ENCODE results near the gene CYFIP1. TPM values are rescaled to one million over a fixed set of nuclear protein-coding genes. Genes with fewer than 3 reads are reported as not detected.

Gene CYFIP1
- total and polyA plus RNA-seq, 5 donors from 2014 or later, result 1.1 to 7.6 (median 2.0) TPM

DNA sequence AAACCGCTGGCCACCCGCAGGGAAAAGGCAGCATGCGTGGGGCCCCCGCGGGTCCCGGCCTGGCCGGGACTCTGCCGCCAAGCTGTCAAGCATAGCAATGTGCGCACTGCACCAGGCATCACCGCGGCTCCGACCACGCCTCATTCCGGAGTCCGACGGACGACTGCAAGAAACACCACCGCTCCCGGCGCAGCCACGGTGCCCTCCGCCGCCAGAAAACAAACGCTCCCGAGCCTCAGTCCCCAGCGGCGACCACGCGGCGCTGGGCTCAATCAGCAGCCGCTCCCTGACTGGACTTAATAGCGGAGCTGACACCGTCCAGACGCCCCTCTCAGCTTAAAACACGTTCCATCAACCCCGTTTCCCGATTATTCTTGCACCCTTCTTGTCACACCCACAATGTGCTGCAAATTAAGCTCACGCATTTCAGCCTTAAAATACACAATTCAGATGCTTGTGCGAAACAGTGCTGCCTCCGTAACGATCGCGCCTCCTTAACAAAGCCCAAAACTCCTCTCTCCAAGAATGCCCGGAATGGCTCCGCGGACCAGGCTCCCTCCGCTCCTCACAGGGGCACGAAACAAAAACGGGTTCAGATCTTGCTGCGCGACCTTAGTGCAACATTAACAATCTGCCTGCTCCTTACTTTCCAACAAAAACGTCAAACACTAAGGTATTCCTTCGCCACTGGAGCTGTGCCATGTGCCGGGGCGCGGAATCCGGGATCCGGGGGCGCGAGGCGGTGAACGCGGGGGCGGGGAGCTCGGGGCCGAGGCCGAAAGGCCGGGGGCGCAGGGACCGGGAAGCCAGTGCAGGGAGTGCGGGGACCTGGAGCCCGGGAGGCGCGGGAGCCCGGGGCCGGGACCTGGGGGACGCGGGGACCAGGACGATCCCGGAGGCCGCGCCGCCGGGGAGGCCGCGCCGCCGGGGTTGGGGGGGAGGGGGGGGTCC, 655 bp downstream of the CYFIP1 start:
- no peaks in the 10 kb centered on the region for H3K9me3 ChIP-seq (ENCODE audit: control insufficient read depth in 2 of 2, low read length in 2 of 2)
- no peaks in the 10 kb centered on the region for H3K36me3 ChIP-seq (ENCODE audit: control insufficient read depth, insufficient read depth, low read length)
- H3K27ac ChIP-seq (ENCODE audit: insufficient read depth, low read length, poor library complexity, severe bottlenecking), result no peak overlapping the region
- ATAC-seq (ENCODE audit: low read depth in 2 of 2), result peak; percentile 30 to 52
- Mint-ChIP-seq H3K9me3 (peaks cover 0 to 2% (median 0%) of the 10 kb centered on the region in 7 donors), H3K4me3 (peak overlapping the region; percentile 91 to 98 (median 94)), H3K27ac (peak overlapping the region; percentile 34 to 72 (median 61)), H3K27me3 (peaks cover 31% of the 10 kb centered on the region), H3K36me3 (peaks cover 3% of the 10 kb centered on the region), H3K4me1 (peaks cover 9 to 18% (median 14%) of the 10 kb centered on the region in 4 donors)
- peaks cover 18% of the 10 kb centered on the region for H3K4me1 ChIP-seq (ENCODE audit: control insufficient read depth, insufficient read depth, low read length, poor library complexity, severe bottlenecking)
- DNase-seq, result peak in 2 of 3 donors; percentile 5 to 57
- peak overlapping the region; percentile 75 for H3K4me3 ChIP-seq (ENCODE audit: low read depth, low read length)
- peaks cover 3% of the 10 kb centered on the region for H3K27me3 ChIP-seq (ENCODE audit: control insufficient read depth, insufficient read depth, low read length)

DNA sequence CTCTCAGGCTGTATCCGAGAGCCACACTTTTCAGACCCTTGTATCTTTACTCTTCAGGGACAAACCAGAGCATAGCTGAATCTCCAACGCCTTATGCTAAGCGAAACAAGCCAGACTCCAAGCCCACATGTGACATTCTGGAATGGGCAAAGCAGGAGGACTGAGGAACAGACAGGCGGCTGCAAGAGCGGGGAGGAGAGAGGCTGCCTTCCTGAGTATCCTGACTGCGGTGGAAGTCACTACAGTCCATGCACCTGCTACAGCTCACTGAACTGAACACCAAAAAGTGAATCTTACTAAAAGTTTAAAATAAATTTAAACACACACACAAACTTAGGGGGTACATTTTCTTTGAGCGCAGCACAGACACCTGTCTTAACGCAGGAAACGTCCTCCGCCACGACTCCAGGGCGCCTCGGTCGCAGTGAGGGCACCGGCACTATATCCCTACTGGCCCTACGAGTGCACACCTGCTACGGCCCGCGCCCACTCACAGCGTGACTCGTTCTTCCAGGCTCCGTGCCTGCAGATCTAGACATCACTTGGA, 1.4 kb downstream of the CYFIP1 start:
- H3K36me3 Mint-ChIP-seq, result peaks cover 3% of the 10 kb centered on the region
- peak overlapping the region in 1 of 3 donors; percentile 61 for H3K27ac Mint-ChIP-seq
- peaks cover 3% of the 10 kb centered on the region for H3K27me3 ChIP-seq (ENCODE audit: control insufficient read depth, insufficient read depth, low read length)
- H3K9me3 ChIP-seq (ENCODE audit: control insufficient read depth in 2 of 2, low read length in 2 of 2), result no peaks in the 10 kb centered on the region
- H3K4me1 Mint-ChIP-seq, result peaks cover 9 to 18% (median 14%) of the 10 kb centered on the region in 4 donors
- no peak overlapping the region for H3K27ac ChIP-seq (ENCODE audit: insufficient read depth, low read length, poor library complexity, severe bottlenecking)
- H3K4me3 Mint-ChIP-seq, result peak overlapping the region; percentile 91 to 98 (median 94)
- peak; percentile 12 to 33 for ATAC-seq (ENCODE audit: low read depth in 2 of 2)
- peaks cover 18% of the 10 kb centered on the region for H3K4me1 ChIP-seq (ENCODE audit: control insufficient read depth, insufficient read depth, low read length, poor library complexity, severe bottlenecking)
- H3K27me3 Mint-ChIP-seq, result peaks cover 31% of the 10 kb centered on the region
- H3K4me3 ChIP-seq (ENCODE audit: low read depth, low read length), result peak overlapping the region; percentile 75
- DNase-seq, result peak in 1 of 3 donors; percentile 22
- H3K9me3 Mint-ChIP-seq, result peaks cover 0 to 2% (median 0%) of the 10 kb centered on the region in 7 donors
- no peaks in the 10 kb centered on the region for H3K36me3 ChIP-seq (ENCODE audit: control insufficient read depth, insufficient read depth, low read length)

DNA sequence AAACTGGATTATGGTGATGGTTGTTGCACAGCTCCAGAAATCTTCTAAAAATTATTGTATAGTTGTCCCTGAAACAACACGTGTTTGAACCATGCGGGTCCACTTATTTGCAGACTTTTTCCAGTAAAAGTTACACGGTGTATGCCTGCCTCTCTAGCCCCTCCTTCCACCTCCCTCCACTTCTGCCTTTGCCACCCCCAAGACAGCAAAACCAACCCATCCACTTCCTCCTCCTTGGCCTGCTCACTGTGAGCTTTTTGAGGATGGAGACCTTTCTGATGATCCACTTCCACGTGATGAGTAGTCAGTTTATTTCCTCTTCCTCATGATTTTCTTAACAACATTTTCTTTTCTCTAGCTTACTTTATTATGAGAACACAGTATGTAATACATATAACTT, 5.4 kb downstream of the CYFIP1 start:
- H3K36me3 Mint-ChIP-seq, result peaks cover 3% of the 10 kb centered on the region
- DNase-seq, result no peak
- H3K4me1 ChIP-seq (ENCODE audit: control insufficient read depth, insufficient read depth, low read length, poor library complexity, severe bottlenecking), result peaks cover 11% of the 10 kb centered on the region

DNA sequence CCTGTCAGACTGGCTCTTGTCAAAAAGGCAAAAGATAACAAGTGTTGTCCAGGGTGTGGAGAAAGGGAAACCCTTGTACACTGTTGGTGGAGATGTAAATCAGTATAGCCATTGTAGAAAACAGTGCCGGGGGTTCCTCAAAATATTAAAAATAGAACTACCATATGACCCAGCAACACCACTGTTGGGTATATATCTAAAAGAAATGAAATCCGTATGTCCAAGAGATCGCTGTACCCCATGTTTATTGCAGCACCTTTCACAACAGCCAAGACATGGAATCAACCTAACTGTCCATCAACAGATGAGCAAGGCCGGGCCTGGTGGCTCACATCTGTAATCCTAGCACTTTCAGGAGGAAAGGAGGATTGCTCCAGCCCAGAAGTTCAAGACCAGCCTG, 6.2 kb downstream of the CYFIP1 start:
- Histone ChIP-seq H3K27me3 (ENCODE audit: control insufficient read depth, insufficient read depth, low read length) (no peaks in the 10 kb centered on the region), H3K4me1 (ENCODE audit: control insufficient read depth, insufficient read depth, low read length, poor library complexity, severe bottlenecking) (peaks cover 4% of the 10 kb centered on the region), H3K9me3 (ENCODE audit: control insufficient read depth in 2 of 2, low read length in 2 of 2) (no peaks in the 10 kb centered on the region), H3K36me3 (ENCODE audit: control insufficient read depth, insufficient read depth, low read length) (no peaks in the 10 kb centered on the region), H3K27ac (ENCODE audit: insufficient read depth, low read length, poor library complexity, severe bottlenecking) (no peak overlapping the region), H3K4me3 (ENCODE audit: low read depth, low read length) (no peak overlapping the region)
- no peaks in the 10 kb centered on the region for H3K36me3 Mint-ChIP-seq
- DNase-seq (no peak), ATAC-seq (ENCODE audit: low read depth in 2 of 2) (no peak)
- peaks cover 4 to 8% (median 6%) of the 10 kb centered on the region in 4 donors for H3K4me1 Mint-ChIP-seq
- peaks cover 0 to 6% (median 0%) of the 10 kb centered on the region in 7 donors for H3K9me3 Mint-ChIP-seq
- no peak overlapping the region for H3K27ac Mint-ChIP-seq
- H3K4me3 Mint-ChIP-seq, result no peak overlapping the region
- peaks cover 13% of the 10 kb centered on the region for H3K27me3 Mint-ChIP-seq

More for the DNA sequence above, 5.4 kb downstream of the CYFIP1 start:
- H3K36me3 ChIP-seq (ENCODE audit: control insufficient read depth, insufficient read depth, low read length), result no peaks in the 10 kb centered on the region
- peaks cover 9 to 16% (median 12%) of the 10 kb centered on the region in 4 donors for H3K4me1 Mint-ChIP-seq
- no peak overlapping the region for H3K4me3 Mint-ChIP-seq
- H3K27ac ChIP-seq (ENCODE audit: insufficient read depth, low read length, poor library complexity, severe bottlenecking), result no peak overlapping the region
- no peaks in the 10 kb centered on the region for H3K27me3 ChIP-seq (ENCODE audit: control insufficient read depth, insufficient read depth, low read length)
- H3K9me3 ChIP-seq (ENCODE audit: control insufficient read depth in 2 of 2, low read length in 2 of 2), result no peaks in the 10 kb centered on the region
- H3K4me3 ChIP-seq (ENCODE audit: low read depth, low read length), result no peak overlapping the region
- peaks cover 21% of the 10 kb centered on the region for H3K27me3 Mint-ChIP-seq
- H3K9me3 Mint-ChIP-seq, result peaks cover 0 to 2% (median 0%) of the 10 kb centered on the region in 7 donors
- H3K27ac Mint-ChIP-seq, result no peak overlapping the region
- ATAC-seq (ENCODE audit: low read depth in 2 of 2), result no peak

DNA sequence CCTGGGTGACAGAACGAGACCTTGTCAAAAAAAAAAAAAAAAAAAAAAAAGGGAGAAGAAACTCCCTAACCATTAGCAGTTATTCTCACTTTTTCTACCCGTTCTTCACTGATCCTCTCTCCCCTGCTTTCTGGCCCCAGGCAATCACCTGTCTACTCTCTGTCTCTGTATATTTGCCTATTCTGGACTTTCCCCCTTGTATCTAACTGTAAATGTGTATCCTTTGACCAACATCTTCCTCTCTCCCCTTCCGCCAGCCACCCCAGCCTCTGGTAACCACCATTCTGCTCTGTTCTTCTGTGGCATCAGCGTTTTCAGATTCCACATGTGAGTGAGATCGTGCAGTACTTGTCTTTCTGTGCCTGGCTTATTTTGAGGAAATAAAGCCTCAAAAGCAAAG, 6.9 kb downstream of the CYFIP1 start:
- Mint-ChIP-seq H3K27ac (no peak overlapping the region), H3K4me3 (no peak overlapping the region), H3K9me3 (peaks cover 0 to 6% (median 0%) of the 10 kb centered on the region in 7 donors), H3K4me1 (peaks cover under 1 to 1% (median under 1%) of the 10 kb centered on the region in 4 donors), H3K27me3 (peaks cover 8% of the 10 kb centered on the region), H3K36me3 (no peaks in the 10 kb centered on the region)
- DNase-seq, result no peak
- Histone ChIP-seq H3K9me3 (ENCODE audit: control insufficient read depth in 2 of 2, low read length in 2 of 2) (no peaks in the 10 kb centered on the region), H3K27ac (ENCODE audit: insufficient read depth, low read length, poor library complexity, severe bottlenecking) (no peak overlapping the region), H3K4me3 (ENCODE audit: low read depth, low read length) (no peak overlapping the region), H3K27me3 (ENCODE audit: control insufficient read depth, insufficient read depth, low read length) (no peaks in the 10 kb centered on the region), H3K36me3 (ENCODE audit: control insufficient read depth, insufficient read depth, low read length) (no peaks in the 10 kb centered on the region), H3K4me1 (ENCODE audit: control insufficient read depth, insufficient read depth, low read length, poor library complexity, severe bottlenecking) (no peaks in the 10 kb centered on the region)
- no peak for ATAC-seq (ENCODE audit: low read depth in 2 of 2)

DNA sequence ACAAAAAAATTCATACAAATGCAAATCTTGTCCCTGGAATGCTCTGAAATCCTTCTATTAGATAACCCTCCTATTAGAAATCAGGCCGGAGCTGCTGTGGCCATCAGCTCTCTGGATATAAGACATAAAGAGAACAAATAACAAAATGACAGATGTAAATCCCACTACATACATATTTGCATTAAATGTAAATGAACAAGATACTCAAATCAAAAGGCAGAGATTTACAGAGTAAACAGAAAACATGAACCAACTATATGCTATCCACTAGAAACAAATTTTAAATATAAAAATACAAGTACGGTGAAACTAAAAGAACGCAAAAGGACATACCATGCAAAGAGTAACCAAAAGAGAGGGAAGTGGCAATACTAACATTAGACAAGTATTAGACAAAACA, 10.7 kb downstream of the CYFIP1 start:
- Histone ChIP-seq H3K36me3 (ENCODE audit: control insufficient read depth, insufficient read depth, low read length) (no peaks in the 10 kb centered on the region), H3K27ac (ENCODE audit: insufficient read depth, low read length, poor library complexity, severe bottlenecking) (no peak overlapping the region), H3K9me3 (ENCODE audit: control insufficient read depth in 2 of 2, low read length in 2 of 2) (no peaks in the 10 kb centered on the region), H3K4me1 (ENCODE audit: control insufficient read depth, insufficient read depth, low read length, poor library complexity, severe bottlenecking) (no peaks in the 10 kb centered on the region), H3K27me3 (ENCODE audit: control insufficient read depth, insufficient read depth, low read length) (no peaks in the 10 kb centered on the region), H3K4me3 (ENCODE audit: low read depth, low read length) (no peak overlapping the region)
- Mint-ChIP-seq H3K36me3 (no peaks in the 10 kb centered on the region), H3K27me3 (peaks cover 4% of the 10 kb centered on the region), H3K27ac (no peak overlapping the region), H3K4me1 (no peaks in the 10 kb centered on the region), H3K4me3 (no peak overlapping the region), H3K9me3 (peaks cover 0 to 6% (median 0%) of the 10 kb centered on the region in 7 donors)
- no peak for DNase-seq
- ATAC-seq (ENCODE audit: low read depth in 2 of 2), result no peak

DNA sequence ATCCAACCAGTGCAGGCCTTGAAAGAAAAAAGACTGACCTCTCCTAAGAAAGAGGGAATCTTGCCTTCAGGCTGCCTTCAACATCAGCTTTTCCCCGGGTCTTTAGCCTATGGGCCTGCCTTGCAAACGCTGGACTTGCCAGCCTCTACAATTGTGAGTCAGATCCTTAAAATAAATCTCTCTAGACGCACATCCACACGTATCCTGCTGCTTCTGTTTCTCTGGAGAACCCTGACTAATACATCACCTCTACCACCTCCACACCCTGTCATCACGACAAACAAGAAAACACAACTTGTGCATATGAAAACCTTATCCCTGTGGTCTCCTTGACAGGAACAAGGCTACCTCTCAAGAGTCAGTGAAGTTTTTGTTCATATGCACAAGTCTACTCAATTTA, 11.8 kb downstream of the CYFIP1 start:
- Mint-ChIP-seq H3K27me3 (peaks cover 4% of the 10 kb centered on the region), H3K27ac (no peak overlapping the region), H3K9me3 (peaks cover 0 to 6% (median 0%) of the 10 kb centered on the region in 7 donors), H3K4me1 (no peaks in the 10 kb centered on the region), H3K4me3 (no peak overlapping the region), H3K36me3 (no peaks in the 10 kb centered on the region)
- no peaks in the 10 kb centered on the region for H3K36me3 ChIP-seq (ENCODE audit: control insufficient read depth, insufficient read depth, low read length)
- H3K4me1 ChIP-seq (ENCODE audit: control insufficient read depth, insufficient read depth, low read length, poor library complexity, severe bottlenecking), result no peaks in the 10 kb centered on the region
- H3K9me3 ChIP-seq (ENCODE audit: control insufficient read depth in 2 of 2, low read length in 2 of 2), result no peaks in the 10 kb centered on the region
- no peak for DNase-seq
- no peak overlapping the region for H3K27ac ChIP-seq (ENCODE audit: insufficient read depth, low read length, poor library complexity, severe bottlenecking)
- H3K27me3 ChIP-seq (ENCODE audit: control insufficient read depth, insufficient read depth, low read length), result no peaks in the 10 kb centered on the region
- no peak overlapping the region for H3K4me3 ChIP-seq (ENCODE audit: low read depth, low read length)
- ATAC-seq (ENCODE audit: low read depth in 2 of 2), result no peak
